Activated naive CD4-positive, alpha-beta T cell treated with anti-CD3 and anti-CD28 coated beads, Interleukin-2, amount 50 U/mL, for 72 hours (primary cell): ENCODE measurements around the gene ST7. TPM values are rescaled to one million over a fixed set of nuclear protein-coding genes. Genes with fewer than 3 reads are reported as not detected.

Experiments used
- ATAC-seq, 2 donors: fragments of 150-1000 bp; cut with Tn5 transposase; 2 replicates each; pipeline ENCODE4 v1.10.0; 2021; ENCODE audit warnings: mild to moderate bottlenecking in 2 of 2, moderate library complexity in 2 of 2
- DNase-seq, 2 donors: peaks; one replicate each; pipeline ENCODE4 v3.0.0; 2021 to 2022; ENCODE audit warnings: low spot score in 2 of 2
- H3K27ac Mint-ChIP-seq, 2 donors: one replicate each; pipeline ENCODE4 v1.8.0; 2022; ENCODE audit warnings: mild to moderate bottlenecking in 2 of 2, mixed read lengths in 2 of 2
- H3K36me3 Mint-ChIP-seq, 2 donors: one replicate each; pipeline ENCODE4 v1.8.0; 2022; ENCODE audit warnings: mixed read lengths in 2 of 2
- H3K9me3 Mint-ChIP-seq, 2 donors: one replicate each; pipeline ENCODE4 v1.8.0; 2022; ENCODE audit warnings: mixed read lengths in 2 of 2
- total RNA-seq, 2 donors: library from RNA; stranded (reverse); gene quantifications; one replicate each; pipeline ENCODE4 v1.2.3, GENCODE V29; 2022

The ST7 gene
- total RNA-seq, 2 donors from 2014 or later, result 4.0 to 5.8 TPM

GRCh38 chr7:117126676-117127075, 173.4 kb downstream of the ST7 start:
- Mint-ChIP-seq H3K27ac (no peak overlapping the region), H3K36me3 (no peaks in the 10 kb centered on the region)
- ATAC-seq, result no peak

GRCh38 chr7:117127585-117128168, 174.4 kb downstream of the ST7 start:
- peak in 1 of 2 donors; percentile 35 for DNase-seq
- no peak for ATAC-seq
- H3K36me3 Mint-ChIP-seq, result no peaks in the 10 kb centered on the region
- H3K27ac Mint-ChIP-seq, result no peak overlapping the region
- no peaks in the 10 kb centered on the region for H3K9me3 Mint-ChIP-seq

More at GRCh38 chr7:117126676-117127075, 173.4 kb downstream of the ST7 start:
- no peak for DNase-seq
- no peaks in the 10 kb centered on the region for H3K9me3 Mint-ChIP-seq

- ATAC-seq (no peak), DNase-seq (no peak)
- no peak overlapping the region for H3K27ac Mint-ChIP-seq
- no peaks in the 10 kb centered on the region for H3K36me3 Mint-ChIP-seq
- H3K9me3 Mint-ChIP-seq, result no peaks in the 10 kb centered on the region
Measured at GRCh38 chr7:117129521-117129955, 176.2 kb downstream of the ST7 start.

GRCh38 chr7:117130262-117130661, 177.0 kb downstream of the ST7 start:
- no peak overlapping the region for H3K27ac Mint-ChIP-seq
- ATAC-seq, result no peak

GRCh38 chr7:117132321-117133120, 179.2 kb downstream of the ST7 start:
- no peaks in the 10 kb centered on the region for H3K36me3 Mint-ChIP-seq
- no peak overlapping the region for H3K27ac Mint-ChIP-seq
- H3K9me3 Mint-ChIP-seq, result no peaks in the 10 kb centered on the region
- no peak for DNase-seq
- ATAC-seq, result peak; percentile 61 to 98

More at GRCh38 chr7:117130262-117130661, 177.0 kb downstream of the ST7 start:
- no peak for DNase-seq
- Mint-ChIP-seq H3K36me3 (no peaks in the 10 kb centered on the region), H3K9me3 (no peaks in the 10 kb centered on the region)

- Mint-ChIP-seq H3K9me3 (no peaks in the 10 kb centered on the region), H3K36me3 (no peaks in the 10 kb centered on the region), H3K27ac (no peak overlapping the region)
- DNase-seq (no peak), ATAC-seq (no peak)
Measured at GRCh38 chr7:117133125-117133524, 179.8 kb downstream of the ST7 start.

- Mint-ChIP-seq H3K27ac (no peak overlapping the region), H3K36me3 (no peaks in the 10 kb centered on the region), H3K9me3 (no peaks in the 10 kb centered on the region)
- no peak for ATAC-seq
- DNase-seq, result no peak
Measured at GRCh38 chr7:117134411-117134810, 181.1 kb downstream of the ST7 start.

GRCh38 chr7:117134889-117135552, 181.7 kb downstream of the ST7 start:
- no peaks in the 10 kb centered on the region for H3K9me3 Mint-ChIP-seq
- no peak overlapping the region for H3K27ac Mint-ChIP-seq
- no peaks in the 10 kb centered on the region for H3K36me3 Mint-ChIP-seq
- no peak for DNase-seq
- ATAC-seq, result no peak

- Mint-ChIP-seq H3K36me3 (no peaks in the 10 kb centered on the region), H3K9me3 (no peaks in the 10 kb centered on the region), H3K27ac (no peak overlapping the region)
- DNase-seq (no peak), ATAC-seq (no peak)
Measured at GRCh38 chr7:117135553-117135891, 182.2 kb downstream of the ST7 start.

GRCh38 chr7:117137868-117138267, 184.6 kb downstream of the ST7 start:
- no peak for ATAC-seq

GRCh38 chr7:117138495-117138894, 185.2 kb downstream of the ST7 start:
- ATAC-seq (no peak), DNase-seq (no peak)
- no peaks in the 10 kb centered on the region for H3K9me3 Mint-ChIP-seq
- no peak overlapping the region for H3K27ac Mint-ChIP-seq
- no peaks in the 10 kb centered on the region for H3K36me3 Mint-ChIP-seq

More at GRCh38 chr7:117137868-117138267, 184.6 kb downstream of the ST7 start:
- DNase-seq, result no peak
- Mint-ChIP-seq H3K36me3 (no peaks in the 10 kb centered on the region), H3K27ac (no peak overlapping the region), H3K9me3 (no peaks in the 10 kb centered on the region)

- H3K9me3 Mint-ChIP-seq, result no peaks in the 10 kb centered on the region
- H3K27ac Mint-ChIP-seq, result no peak overlapping the region
- ATAC-seq (no peak), DNase-seq (no peak)
- H3K36me3 Mint-ChIP-seq, result no peaks in the 10 kb centered on the region
Measured at GRCh38 chr7:117138981-117139380, 185.7 kb downstream of the ST7 start.

- H3K36me3 Mint-ChIP-seq, result no peaks in the 10 kb centered on the region
- no peak for DNase-seq
- H3K27ac Mint-ChIP-seq, result no peak overlapping the region
- ATAC-seq, result no peak
- H3K9me3 Mint-ChIP-seq, result no peaks in the 10 kb centered on the region
Measured at GRCh38 chr7:117139397-117139984, 186.2 kb downstream of the ST7 start.

- Mint-ChIP-seq H3K27ac (no peak overlapping the region), H3K36me3 (no peaks in the 10 kb centered on the region), H3K9me3 (no peaks in the 10 kb centered on the region)
- DNase-seq (no peak), ATAC-seq (no peak)
Measured at GRCh38 chr7:117140921-117141320, 187.6 kb downstream of the ST7 start.

GRCh38 chr7:117143066-117143465, 189.8 kb downstream of the ST7 start:
- Mint-ChIP-seq H3K36me3 (no peaks in the 10 kb centered on the region), H3K27ac (no peak overlapping the region), H3K9me3 (no peaks in the 10 kb centered on the region)
- DNase-seq, result no peak
- ATAC-seq, result no peak

GRCh38 chr7:117143580-117143979, 190.3 kb downstream of the ST7 start:
- Mint-ChIP-seq H3K9me3 (no peaks in the 10 kb centered on the region), H3K36me3 (no peaks in the 10 kb centered on the region), H3K27ac (no peak overlapping the region)
- DNase-seq (no peak), ATAC-seq (no peak)

- ATAC-seq, result no peak
- H3K36me3 Mint-ChIP-seq, result no peaks in the 10 kb centered on the region
- no peaks in the 10 kb centered on the region for H3K9me3 Mint-ChIP-seq
- no peak overlapping the region for H3K27ac Mint-ChIP-seq
- DNase-seq, result no peak
Measured at GRCh38 chr7:117145333-117145732, 192.0 kb downstream of the ST7 start.
